ENCODE results near the gene DNMT1. TPM values are rescaled to one million over a fixed set of nuclear protein-coding genes. Genes with fewer than 3 reads are reported as not detected.

The DNMT1 gene
- total RNA-seq, 4 donors from 2014 or later, result 29.5 to 80.6 (median 48.4) TPM

DNA sequence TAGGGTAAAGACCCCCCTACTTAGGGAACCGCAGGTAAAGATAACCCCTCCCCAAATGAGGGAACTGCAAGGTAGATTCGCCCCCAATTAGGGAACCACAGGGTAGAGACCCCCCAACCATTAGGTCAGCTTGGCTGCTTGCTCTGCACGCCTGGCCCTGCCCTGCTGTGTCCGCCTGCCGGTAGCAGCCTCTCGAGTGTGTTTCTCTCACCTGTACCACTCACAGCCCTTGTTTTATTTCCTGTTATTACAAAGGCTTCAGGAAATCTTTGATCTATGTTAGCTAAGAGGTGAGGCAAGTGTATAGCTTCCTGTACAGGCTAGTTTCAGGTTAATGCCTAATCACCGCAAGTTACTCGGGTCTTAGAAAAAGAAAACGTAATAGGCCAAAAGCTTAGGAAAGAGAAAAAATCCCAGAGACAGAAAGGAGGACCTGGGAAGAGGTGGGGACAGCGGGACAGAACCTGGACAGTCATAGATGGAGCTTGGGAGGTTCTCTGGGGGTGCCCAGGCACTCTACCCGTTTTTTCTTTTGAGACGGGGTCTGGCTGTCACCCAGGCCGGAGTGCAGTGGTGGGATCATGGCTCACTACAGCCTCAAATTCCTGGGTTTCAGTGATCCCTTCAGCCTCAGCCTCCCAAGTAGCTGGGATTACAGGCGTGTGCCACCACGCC, 51.9 kb downstream of the DNMT1 start:
- DNase-seq, result no peak
- intact Hi-C loops (cut with DNase I), result no loop called here
- no peaks in the 10 kb centered on the region for H3K4me1 ChIP-seq
- no peaks in the 10 kb centered on the region for H3K27me3 ChIP-seq
- peaks cover 61 to 100% (median 65%) of the 10 kb centered on the region in 3 donors for H3K36me3 ChIP-seq
- TF ChIP-seq, protein P1, sequence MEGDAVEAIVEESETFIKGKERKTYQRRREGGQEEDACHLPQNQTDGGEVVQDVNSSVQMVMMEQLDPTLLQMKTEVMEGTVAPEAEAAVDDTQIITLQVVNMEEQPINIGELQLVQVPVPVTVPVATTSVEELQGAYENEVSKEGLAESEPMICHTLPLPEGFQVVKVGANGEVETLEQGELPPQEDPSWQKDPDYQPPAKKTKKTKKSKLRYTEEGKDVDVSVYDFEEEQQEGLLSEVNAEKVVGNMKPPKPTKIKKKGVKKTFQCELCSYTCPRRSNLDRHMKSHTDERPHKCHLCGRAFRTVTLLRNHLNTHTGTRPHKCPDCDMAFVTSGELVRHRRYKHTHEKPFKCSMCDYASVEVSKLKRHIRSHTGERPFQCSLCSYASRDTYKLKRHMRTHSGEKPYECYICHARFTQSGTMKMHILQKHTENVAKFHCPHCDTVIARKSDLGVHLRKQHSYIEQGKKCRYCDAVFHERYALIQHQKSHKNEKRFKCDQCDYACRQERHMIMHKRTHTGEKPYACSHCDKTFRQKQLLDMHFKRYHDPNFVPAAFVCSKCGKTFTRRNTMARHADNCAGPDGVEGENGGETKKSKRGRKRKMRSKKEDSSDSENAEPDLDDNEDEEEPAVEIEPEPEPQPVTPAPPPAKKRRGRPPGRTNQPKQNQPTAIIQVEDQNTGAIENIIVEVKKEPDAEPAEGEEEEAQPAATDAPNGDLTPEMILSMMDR (IDR thresholded peaks at IDR 0.05), result peak in 1 of 6 experiments; percentile 16
- no peak for TF ChIP-seq POLR2A (IDR thresholded peaks at IDR 0.05)
- H3K27ac ChIP-seq, result peak overlapping the region; percentile 26 to 78 (median 58)
- H3K4me3 ChIP-seq, result no peak overlapping the region
- WGBS, 2 donors, result 68 to 78% methylated on average over 13 of the region's 15 CpGs
- H3K9me3 ChIP-seq, result no peaks in the 10 kb centered on the region

DNA sequence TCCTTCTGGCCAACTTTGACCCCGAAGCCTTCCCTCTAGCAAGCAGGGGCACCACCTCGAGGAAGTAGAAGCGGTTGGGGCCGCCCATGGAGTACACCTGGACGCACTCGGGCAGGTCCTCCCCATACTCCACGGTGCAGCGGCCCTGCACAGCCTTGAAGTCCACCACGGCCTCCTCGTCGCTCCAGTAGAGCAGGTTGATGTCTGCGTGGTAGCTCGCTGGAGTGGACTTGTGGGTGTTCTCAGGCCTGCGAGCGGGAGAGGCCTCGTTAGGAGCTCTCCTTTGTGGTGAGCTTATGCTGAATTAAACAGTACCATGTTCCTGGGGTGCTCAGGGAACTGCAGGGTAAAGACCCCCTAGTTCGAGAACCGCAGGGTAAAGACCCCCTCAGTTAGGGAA, 52.8 kb downstream of the DNMT1 start:
- Histone ChIP-seq H3K36me3 (peaks cover 70 to 100% (median 73%) of the 10 kb centered on the region in 3 donors), H3K27ac (peak overlapping the region; percentile 26 to 78 (median 44)), H3K4me3 (no peak overlapping the region), H3K9me3 (no peaks in the 10 kb centered on the region), H3K4me1 (no peaks in the 10 kb centered on the region), H3K27me3 (no peaks in the 10 kb centered on the region)
- DNase-seq, result no peak
- intact Hi-C loops (cut with DNase I), result no loop called here
- 100% methylated on average over 3 to 4 of the region's 18 CpGs for WGBS, 2 donors
- TF ChIP-seq, protein P1 (IDR thresholded peaks at IDR 0.05), result no peak
- TF ChIP-seq POLR2A (IDR thresholded peaks at IDR 0.05), result no peak

DNA sequence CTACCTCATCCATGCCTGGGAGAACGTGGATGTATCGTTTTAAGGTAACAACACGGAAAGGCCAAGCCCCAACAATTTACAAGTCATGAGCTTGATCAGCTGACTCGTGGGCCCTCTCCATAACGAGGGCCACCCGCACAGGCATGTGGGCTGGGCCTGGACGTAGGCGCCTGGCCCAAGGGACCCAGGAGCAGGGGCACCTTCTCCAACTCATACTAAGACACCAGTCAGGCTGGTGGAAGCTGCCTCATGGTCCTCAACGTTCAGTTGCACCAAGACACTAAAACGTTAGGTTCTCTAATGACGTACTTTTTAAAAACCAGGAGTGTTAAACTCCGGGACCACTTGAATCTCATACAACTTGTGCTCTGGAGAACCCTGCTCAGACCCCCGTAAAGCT, 53.3 kb downstream of the DNMT1 start:
- Histone ChIP-seq H3K27ac (no peak overlapping the region), H3K36me3 (peaks cover 72 to 100% (median 73%) of the 10 kb centered on the region in 3 donors), H3K4me3 (no peak overlapping the region), H3K4me1 (no peaks in the 10 kb centered on the region), H3K9me3 (no peaks in the 10 kb centered on the region), H3K27me3 (no peaks in the 10 kb centered on the region)
- WGBS, 2 donors, result 86 to 89% methylated on average over 9 to 12 of the region's 13 CpGs
- TF ChIP-seq POLR2A (IDR thresholded peaks at IDR 0.05), result no peak
- no peak for DNase-seq
- intact Hi-C loops (cut with DNase I), result no loop called here

DNA sequence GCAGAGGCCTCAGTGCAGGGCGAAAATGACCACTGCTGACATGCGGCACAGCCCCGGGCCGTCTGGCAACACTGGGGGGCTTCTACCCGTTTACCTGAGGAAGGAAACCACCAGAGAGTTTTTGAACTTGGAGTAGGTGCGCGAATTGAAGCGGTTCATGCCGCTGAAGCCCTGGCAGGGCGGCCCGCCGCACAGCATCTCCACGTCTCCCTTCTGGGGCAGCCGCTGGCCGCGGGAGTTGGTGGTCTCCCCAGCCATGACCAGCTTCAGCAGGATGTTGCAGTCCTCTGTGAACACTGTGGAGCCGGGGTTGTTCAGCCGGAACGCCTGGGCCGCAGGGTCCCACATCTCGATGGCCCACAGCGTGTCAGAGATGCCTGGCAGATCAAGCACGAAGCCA, 54.8 kb downstream of the DNMT1 start:
- H3K27ac ChIP-seq, result no peak overlapping the region
- no peak for TF ChIP-seq POLR2A (IDR thresholded peaks at IDR 0.05)
- TF ChIP-seq, protein P1 (IDR thresholded peaks at IDR 0.05), result no peak

DNA sequence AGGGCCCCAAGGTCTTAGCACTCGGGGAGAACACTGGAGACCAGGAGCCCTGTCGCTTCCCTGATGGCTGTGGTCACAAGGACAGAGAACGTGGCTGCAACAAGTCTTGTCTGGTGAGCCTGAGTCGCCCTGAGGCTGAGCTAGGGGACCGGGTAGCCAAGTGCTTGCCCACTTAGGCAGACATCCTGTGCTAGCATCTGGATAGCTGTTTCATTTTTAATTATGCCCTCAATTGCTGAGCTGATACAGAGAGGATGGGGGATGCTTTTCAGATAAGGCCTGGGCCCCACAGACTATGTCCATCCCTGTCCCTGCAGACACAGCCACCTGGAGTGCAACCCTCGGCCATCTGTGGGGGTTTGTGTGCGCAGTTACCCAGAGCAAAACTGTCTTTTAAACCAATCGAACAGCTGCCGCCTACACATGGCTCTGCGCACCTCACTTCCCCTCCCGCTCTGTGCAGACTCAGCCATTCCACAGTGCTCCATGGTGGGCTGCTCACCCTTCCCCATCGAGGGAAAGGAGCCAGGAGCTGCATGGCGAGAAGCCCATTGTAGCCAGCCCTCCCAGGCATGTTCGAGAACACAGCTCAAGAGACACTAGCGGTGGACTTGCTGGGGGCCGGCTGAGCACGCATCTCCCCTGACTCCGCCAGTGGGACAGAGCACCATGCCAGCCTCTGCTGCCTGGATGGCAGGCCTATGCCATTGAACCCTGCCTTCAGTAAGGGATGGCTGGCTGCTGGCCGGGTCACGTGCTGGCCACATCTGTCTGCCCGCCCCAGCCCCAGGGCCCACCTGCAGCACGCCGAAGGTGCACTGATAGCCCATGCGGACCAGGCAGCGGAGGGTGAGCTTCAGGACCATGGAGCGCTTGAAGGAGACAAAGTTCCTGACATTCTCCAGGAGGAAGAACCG, 55.6 kb downstream of the DNMT1 start:
- H3K4me1 ChIP-seq, result peaks cover 0 to 8% (median 6%) of the 10 kb centered on the region in 3 donors
- H3K9me3 ChIP-seq, result no peaks in the 10 kb centered on the region
- H3K27ac ChIP-seq, result no peak overlapping the region
- no peak overlapping the region for H3K4me3 ChIP-seq
- intact Hi-C loops (cut with DNase I), result no loop called here
- no peaks in the 10 kb centered on the region for H3K27me3 ChIP-seq
- peaks cover 60 to 100% (median 61%) of the 10 kb centered on the region in 3 donors for H3K36me3 ChIP-seq
- 88 to 90% methylated on average over 9 to 13 of the region's 27 CpGs for WGBS, 2 donors
- no peak for DNase-seq
- TF ChIP-seq, protein P1 (IDR thresholded peaks at IDR 0.05), result no peak
- TF ChIP-seq POLR2A (IDR thresholded peaks at IDR 0.05), result no peak

More for the DNA sequence above, 54.8 kb downstream of the DNMT1 start:
- intact Hi-C loops (cut with DNase I), result no loop called here
- Histone ChIP-seq H3K36me3 (peaks cover 60 to 100% (median 66%) of the 10 kb centered on the region in 3 donors), H3K9me3 (no peaks in the 10 kb centered on the region), H3K27me3 (no peaks in the 10 kb centered on the region), H3K4me3 (no peak overlapping the region), H3K4me1 (peaks cover 0 to 8% (median 6%) of the 10 kb centered on the region in 3 donors)
- 96 to 100% methylated on average over 10 to 18 of the region's 23 CpGs for WGBS, 2 donors
- no peak for DNase-seq

All from esophagus squamous epithelium (tissue), 5 donors.